Measurements from ENCODE around the gene LIMS3.
"Not testable (repeated sequence)": the region's sequence is repeated elsewhere in the genome, so short reads cannot be mapped to it uniquely, and the experiment has no call there.

DNA sequence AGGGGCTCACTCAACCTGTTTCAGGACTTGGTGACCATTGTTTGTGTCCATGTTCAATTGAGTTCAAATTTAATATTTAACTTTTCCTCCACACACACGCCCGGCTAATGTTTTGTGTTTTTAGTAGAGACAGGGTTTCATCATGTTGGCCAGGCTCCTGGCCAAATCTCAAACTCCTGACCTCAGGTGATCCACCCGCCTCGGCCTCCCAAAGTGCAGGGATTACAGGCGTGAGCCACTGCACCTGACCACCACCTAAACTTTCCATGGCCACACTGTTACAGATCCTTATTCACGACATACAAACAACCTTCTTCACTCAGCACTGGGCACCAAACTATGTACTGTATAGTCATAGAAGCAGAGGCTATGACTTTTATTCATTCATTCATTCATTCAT, 4.3 kb upstream of the LIMS3 start:
- TF ChIP-seq, protein P1, sequence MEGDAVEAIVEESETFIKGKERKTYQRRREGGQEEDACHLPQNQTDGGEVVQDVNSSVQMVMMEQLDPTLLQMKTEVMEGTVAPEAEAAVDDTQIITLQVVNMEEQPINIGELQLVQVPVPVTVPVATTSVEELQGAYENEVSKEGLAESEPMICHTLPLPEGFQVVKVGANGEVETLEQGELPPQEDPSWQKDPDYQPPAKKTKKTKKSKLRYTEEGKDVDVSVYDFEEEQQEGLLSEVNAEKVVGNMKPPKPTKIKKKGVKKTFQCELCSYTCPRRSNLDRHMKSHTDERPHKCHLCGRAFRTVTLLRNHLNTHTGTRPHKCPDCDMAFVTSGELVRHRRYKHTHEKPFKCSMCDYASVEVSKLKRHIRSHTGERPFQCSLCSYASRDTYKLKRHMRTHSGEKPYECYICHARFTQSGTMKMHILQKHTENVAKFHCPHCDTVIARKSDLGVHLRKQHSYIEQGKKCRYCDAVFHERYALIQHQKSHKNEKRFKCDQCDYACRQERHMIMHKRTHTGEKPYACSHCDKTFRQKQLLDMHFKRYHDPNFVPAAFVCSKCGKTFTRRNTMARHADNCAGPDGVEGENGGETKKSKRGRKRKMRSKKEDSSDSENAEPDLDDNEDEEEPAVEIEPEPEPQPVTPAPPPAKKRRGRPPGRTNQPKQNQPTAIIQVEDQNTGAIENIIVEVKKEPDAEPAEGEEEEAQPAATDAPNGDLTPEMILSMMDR (IDR thresholded peaks at IDR 0.05; ENCODE audit: low read depth, low read length), result not testable (repeated sequence)
- not testable (repeated sequence) for TF ChIP-seq POLR2A (IDR thresholded peaks at IDR 0.05; ENCODE audit: extremely low read depth, insufficient read length)

All from NB4 (cell line).